T-helper 17 cell (primary cell): ENCODE data around the gene ZMAT5. TPM values are rescaled to one million over a fixed set of nuclear protein-coding genes. Genes with fewer than 3 reads are reported as not detected.
"Not testable (repeated sequence)": the region's sequence is repeated elsewhere in the genome, so short reads cannot be mapped to it uniquely, and the experiment has no call there.

Experiments
- ATAC-seq: fragments of 150-1000 bp; cut with Tn5 transposase; 2 replicates; pipeline ENCODE4 v1.10.0; 2021; ENCODE audit warnings: mild to moderate bottlenecking, moderate library complexity
- DNase-seq, 3 donors: peaks; one replicate each; pipeline versions ENCODE4 v3.0.0 to v3.0.0-alpha.2; 2020 to 2021
- H3K9me3 ChIP-seq: one replicate; pipeline ENCODE4 v1.7.0; 2013; ENCODE audit warnings: low read length, mild to moderate bottlenecking; ENCODE audit not compliant: control insufficient read depth, poor library complexity, severe bottlenecking
- H3K27ac Mint-ChIP-seq: one replicate; pipeline ENCODE4 v1.8.0; 2022; ENCODE audit warnings: mild to moderate bottlenecking, moderate library complexity, mixed read lengths
- H3K27me3 Mint-ChIP-seq: one replicate; pipeline ENCODE4 v1.8.0; 2022; ENCODE audit warnings: mixed read lengths
- H3K36me3 Mint-ChIP-seq: one replicate; pipeline ENCODE4 v1.8.0; 2022; ENCODE audit warnings: low read depth, mixed read lengths
- H3K4me1 Mint-ChIP-seq: one replicate; pipeline ENCODE4 v1.8.0; 2022; ENCODE audit warnings: mild to moderate bottlenecking, mixed read lengths
- H3K4me3 Mint-ChIP-seq: one replicate; pipeline ENCODE4 v1.8.0; 2022; ENCODE audit warnings: mild to moderate bottlenecking, moderate library complexity, mixed read lengths
- total RNA-seq, 4 donors: library from RNA in 2 of 4; stranded (reverse) in 2 of 4; gene quantifications; one replicate each; pipeline ENCODE4 v1.2.3 and lab custom pipeline; 2022 to 2026

The ZMAT5 gene
- total RNA-seq, 2 donors from 2014 or later: 11.8 to 14.2 TPM

GRCh38 chr22:29756341-29756740 lies 10.5 kb downstream of the ZMAT5 start:
- H3K4me3 Mint-ChIP-seq: no peak overlapping the region
- no peaks in the 10 kb centered on the region for H3K36me3 Mint-ChIP-seq
- H3K27me3 Mint-ChIP-seq: no peaks in the 10 kb centered on the region
- peaks cover 8% of the 10 kb centered on the region for H3K4me1 Mint-ChIP-seq
- H3K9me3 ChIP-seq: no peaks in the 10 kb centered on the region
- no peak for DNase-seq
- no peak overlapping the region for H3K27ac Mint-ChIP-seq
- ATAC-seq: no peak

GRCh38 chr22:29755889-29756288 lies 10.9 kb downstream of the ZMAT5 start:
- Mint-ChIP-seq H3K4me1 (peaks cover 11% of the 10 kb centered on the region), H3K36me3 (no peaks in the 10 kb centered on the region), H3K27me3 (no peaks in the 10 kb centered on the region), H3K27ac (no peak overlapping the region), H3K4me3 (no peak overlapping the region)
- DNase-seq (no peak), ATAC-seq (no peak)
- H3K9me3 ChIP-seq: no peaks in the 10 kb centered on the region

- DNase-seq, H3K9me3 ChIP-seq, H3K36me3 Mint-ChIP-seq, H3K27me3 Mint-ChIP-seq, H3K4me3 Mint-ChIP-seq, H3K27ac Mint-ChIP-seq, ATAC-seq: not testable (repeated sequence)
- H3K4me1 Mint-ChIP-seq: peaks cover 18% of the 10 kb centered on the region
Observed at GRCh38 chr22:29754658-29755395, 12.0 kb downstream of the ZMAT5 start.

GRCh38 chr22:29753808-29754657 lies 12.8 kb downstream of the ZMAT5 start:
- Mint-ChIP-seq H3K4me1 (peaks cover 16% of the 10 kb centered on the region), H3K4me3 (no peak overlapping the region), H3K27me3 (no peaks in the 10 kb centered on the region), H3K36me3 (no peaks in the 10 kb centered on the region), H3K27ac (no peak overlapping the region)
- DNase-seq (no peak), ATAC-seq (no peak)
- no peaks in the 10 kb centered on the region for H3K9me3 ChIP-seq

- Mint-ChIP-seq H3K4me1 (peaks cover 16% of the 10 kb centered on the region), H3K27ac (peak overlapping the region; percentile 43), H3K27me3 (no peaks in the 10 kb centered on the region), H3K36me3 (peaks cover 4% of the 10 kb centered on the region), H3K4me3 (no peak overlapping the region)
- DNase-seq (no peak), ATAC-seq (no peak)
- H3K9me3 ChIP-seq: no peaks in the 10 kb centered on the region
Observed at GRCh38 chr22:29751669-29752068, 15.1 kb downstream of the ZMAT5 start.

- H3K36me3 Mint-ChIP-seq: peaks cover 4% of the 10 kb centered on the region
- DNase-seq (no peak), ATAC-seq (peak; percentile 64)
- no peaks in the 10 kb centered on the region for H3K9me3 ChIP-seq
- no peak overlapping the region for H3K4me3 Mint-ChIP-seq
- H3K27ac Mint-ChIP-seq: peak overlapping the region; percentile 43
- H3K4me1 Mint-ChIP-seq: peaks cover 16% of the 10 kb centered on the region
- H3K27me3 Mint-ChIP-seq: no peaks in the 10 kb centered on the region
Observed at GRCh38 chr22:29750559-29751538, 16.0 kb downstream of the ZMAT5 start.

- H3K4me1 Mint-ChIP-seq: peaks cover 15% of the 10 kb centered on the region
- peaks cover 4% of the 10 kb centered on the region for H3K36me3 Mint-ChIP-seq
- peak overlapping the region; percentile 43 for H3K27ac Mint-ChIP-seq
- no peaks in the 10 kb centered on the region for H3K9me3 ChIP-seq
- no peak for ATAC-seq
- no peak for DNase-seq
- peak overlapping the region; percentile 45 for H3K4me3 Mint-ChIP-seq
- H3K27me3 Mint-ChIP-seq: no peaks in the 10 kb centered on the region
Observed at GRCh38 chr22:29750029-29750428, 16.8 kb downstream of the ZMAT5 start.

- DNase-seq (no peak), ATAC-seq (no peak)
- Mint-ChIP-seq H3K4me3 (no peak overlapping the region), H3K27me3 (no peaks in the 10 kb centered on the region), H3K4me1 (peaks cover 15% of the 10 kb centered on the region), H3K36me3 (peaks cover 4% of the 10 kb centered on the region), H3K27ac (no peak overlapping the region)
- no peaks in the 10 kb centered on the region for H3K9me3 ChIP-seq
Observed at GRCh38 chr22:29748248-29748893, 18.4 kb downstream of the ZMAT5 start.

- H3K9me3 ChIP-seq: no peaks in the 10 kb centered on the region
- Mint-ChIP-seq H3K36me3 (peaks cover 4% of the 10 kb centered on the region), H3K4me3 (no peak overlapping the region), H3K27me3 (no peaks in the 10 kb centered on the region), H3K27ac (no peak overlapping the region), H3K4me1 (peaks cover 15% of the 10 kb centered on the region)
- ATAC-seq (no peak), DNase-seq (no peak)
Observed at GRCh38 chr22:29747832-29748231, 19.0 kb downstream of the ZMAT5 start.

GRCh38 chr22:29744902-29745301 lies 21.9 kb downstream of the ZMAT5 start:
- DNase-seq: no peak
- no peak for ATAC-seq
- no peaks in the 10 kb centered on the region for H3K27me3 Mint-ChIP-seq
- peaks cover 4% of the 10 kb centered on the region for H3K36me3 Mint-ChIP-seq
- no peaks in the 10 kb centered on the region for H3K4me1 Mint-ChIP-seq
- H3K9me3 ChIP-seq: no peaks in the 10 kb centered on the region
- H3K27ac Mint-ChIP-seq: no peak overlapping the region
- H3K4me3 Mint-ChIP-seq: no peak overlapping the region

GRCh38 chr22:29742326-29742725 lies 24.5 kb downstream of the ZMAT5 start:
- H3K4me3 Mint-ChIP-seq: no peak overlapping the region
- H3K27ac Mint-ChIP-seq: peak overlapping the region; percentile 45
- H3K4me1 Mint-ChIP-seq: no peaks in the 10 kb centered on the region
- ATAC-seq (no peak), DNase-seq (no peak)
- no peaks in the 10 kb centered on the region for H3K36me3 Mint-ChIP-seq
- no peaks in the 10 kb centered on the region for H3K9me3 ChIP-seq
- H3K27me3 Mint-ChIP-seq: no peaks in the 10 kb centered on the region

- H3K9me3 ChIP-seq: no peaks in the 10 kb centered on the region
- H3K4me1 Mint-ChIP-seq: no peaks in the 10 kb centered on the region
- H3K27me3 Mint-ChIP-seq: no peaks in the 10 kb centered on the region
- H3K36me3 Mint-ChIP-seq: peaks cover 2% of the 10 kb centered on the region
- ATAC-seq: no peak
- H3K4me3 Mint-ChIP-seq: no peak overlapping the region
- no peak for DNase-seq
- peak overlapping the region; percentile 45 for H3K27ac Mint-ChIP-seq
Observed at GRCh38 chr22:29741926-29742325, 24.9 kb downstream of the ZMAT5 start.
